ENCODE measurements around the gene ARL16.

- no peak for TF ChIP-seq POLR2A (IDR thresholded peaks at IDR 0.05)
- TF ChIP-seq CTCF (IDR thresholded peaks at IDR 0.05) = no peak
Measured at GRCh38 chr17:81656118-81656743, 27.4 kb downstream of the ARL16 start, which contains the start of gene PDE6G.

All from heart left ventricle (tissue), 13 donors.